IMR-90 (cell line): ENCODE results near the gene NISCH. TPM values are rescaled to one million over a fixed set of nuclear protein-coding genes. Genes with fewer than 3 reads are reported as not detected.

Experiments used
- ATAC-seq: fragments of 200-7000 bp; cut with Tn5 transposase; 2 replicates; pipeline ENCODE4 v1.9.1; 2020; ENCODE audit warnings: low read depth, mild to moderate bottlenecking, moderate library complexity
- BruUV-seq: library from RNA; stranded (reverse); fragments of 400-500 nt; replicated peaks from 2 replicates; lab custom pipeline; 2021; lab: Mats Ljungman, UMichigan
- CTCF ChIA-PET: fragments of 300-600 bp; formaldehyde crosslinking; extraction: SDS; loops from one replicate; lab custom pipeline; 2021; ENCODE audit warnings: antibody characterized with exemption; lab: Yijun Ruan, JAX
- POLR2A ChIA-PET: fragments of 300-600 bp; sonication (Branson Sonifier 250); formaldehyde crosslinking; loops from one replicate; lab custom pipeline; 2022; ENCODE audit warnings: antibody characterized with exemption; ENCODE audit not compliant: unreplicated experiment; lab: Charles Lee
- DNase-seq: peaks from one replicate; pipeline ENCODE4 v3.0.0; 2013
- H2AFZ ChIP-seq: replicated peaks from 2 replicates; pipeline ENCODE3; 2013; ENCODE audit warnings: low read length, mild to moderate bottlenecking; ENCODE audit not compliant: poor library complexity
- H2AK5ac ChIP-seq: 2 replicates; pipeline ENCODE4 v1.6.1; 2013; ENCODE audit warnings: low read depth, low read length, inconsistent platforms
- H2AK9ac ChIP-seq: replicated peaks from 2 replicates; pipeline ENCODE3; 2013; ENCODE audit warnings: mild to moderate bottlenecking, low read depth, low read length, moderate library complexity; ENCODE audit not compliant: poor library complexity
- H2BK120ac ChIP-seq: 2 replicates; pipeline ENCODE4 v1.6.1; 2013; ENCODE audit warnings: low read depth, low read length, inconsistent platforms
- H2BK15ac ChIP-seq: 3 replicates; pipeline ENCODE4 v1.6.1; 2013; ENCODE audit warnings: low read depth, low read length, inconsistent platforms
- H2BK20ac ChIP-seq: 2 replicates; pipeline ENCODE4 v1.6.1; 2013; ENCODE audit warnings: low read depth, mild to moderate bottlenecking, inconsistent platforms, low read length, moderate library complexity
- H2BK5ac ChIP-seq: 2 replicates; pipeline ENCODE4 v1.6.1; 2013; ENCODE audit warnings: mild to moderate bottlenecking, low read depth, low read length, inconsistent platforms; ENCODE audit not compliant: poor library complexity, severe bottlenecking
- H3K14ac ChIP-seq: replicated peaks from 2 replicates; pipeline ENCODE4 v1.6.1; 2013; ENCODE audit warnings: low read depth, low read length, inconsistent platforms
- H3K18ac ChIP-seq: 2 replicates; pipeline ENCODE4 v1.6.1; 2013; ENCODE audit warnings: low read depth, low read length, control low read depth
- H3K23ac ChIP-seq: 2 replicates; pipeline ENCODE4 v1.6.1; 2013; ENCODE audit warnings: low read depth, low read length, inconsistent platforms
- H3K27ac ChIP-seq: 2 replicates; pipeline ENCODE4 v1.5.1; 2013; ENCODE audit warnings: mild to moderate bottlenecking, control low read depth, low read length; ENCODE audit not compliant: insufficient read depth
- H3K27me3 ChIP-seq: 2 replicates; pipeline ENCODE4 v1.6.1; 2013; ENCODE audit warnings: low read length; ENCODE audit not compliant: control insufficient read depth, insufficient read depth
- H3K36me3 ChIP-seq: 2 replicates; pipeline ENCODE4 v1.6.1; 2013; ENCODE audit warnings: low read length, mixed read lengths; ENCODE audit not compliant: control insufficient read depth, insufficient read depth
- H3K4ac ChIP-seq: 2 replicates; pipeline ENCODE4 v1.6.1; 2013; ENCODE audit warnings: low read depth, low read length, inconsistent platforms
- H3K4me1 ChIP-seq: 2 replicates; pipeline ENCODE4 v1.6.1; 2013; ENCODE audit warnings: low read length, mixed read lengths; ENCODE audit not compliant: control insufficient read depth, insufficient read depth
- H3K4me2 ChIP-seq: 2 replicates; pipeline ENCODE4 v1.6.1; 2013; ENCODE audit warnings: low read depth, mild to moderate bottlenecking, control low read depth, low read length, moderate library complexity
- H3K4me3 ChIP-seq: 2 replicates; pipeline ENCODE4 v1.5.1; 2013; ENCODE audit warnings: low read depth, mild to moderate bottlenecking, control low read depth, low read length, moderate library complexity; ENCODE audit not compliant: insufficient read depth
- H3K56ac ChIP-seq: 2 replicates; pipeline ENCODE4 v1.6.1; 2013; ENCODE audit warnings: low read length, inconsistent platforms; ENCODE audit not compliant: insufficient read depth; ENCODE audit errors: extremely low read depth
- H3K79me1 ChIP-seq, 2 experiments: 2 replicates each; pipeline ENCODE4 v1.6.1; 2013; ENCODE audit warnings: low read length in 2 of 2, inconsistent platforms in 1 of 2, low read depth in 1 of 2
- H3K9ac ChIP-seq: 2 replicates; pipeline ENCODE4 v1.6.1; 2013; ENCODE audit warnings: low read depth, low read length, control low read depth
- H3K9me1 ChIP-seq: 2 replicates; pipeline ENCODE4 v1.6.1; 2013; ENCODE audit warnings: low read length, inconsistent platforms; ENCODE audit not compliant: insufficient read depth
- H3K9me3 ChIP-seq: 2 replicates; pipeline ENCODE4 v1.6.1; 2013; ENCODE audit warnings: low read length; ENCODE audit not compliant: control insufficient read depth, insufficient read depth
- H4K20me1 ChIP-seq: 2 replicates; pipeline ENCODE4 v1.6.1; 2013; ENCODE audit warnings: low read length, inconsistent platforms; ENCODE audit not compliant: insufficient read depth
- H4K5ac ChIP-seq: 2 replicates; pipeline ENCODE4 v1.6.1; 2013; ENCODE audit warnings: mild to moderate bottlenecking, low read depth, low read length, control low read depth
- H4K8ac ChIP-seq, 2 experiments: 2 replicates each; pipeline ENCODE4 v1.6.1; 2013; ENCODE audit warnings: low read depth in 2 of 2, low read length in 2 of 2, control low read depth in 1 of 2, inconsistent platforms in 1 of 2
- H4K91ac ChIP-seq: 2 replicates; pipeline ENCODE4 v1.6.1; 2013; ENCODE audit warnings: low read depth, low read length, inconsistent platforms; ENCODE audit not compliant: insufficient read depth
- USF2 ChIP-seq: fragments of 150-350 bp; IDR thresholded peaks from 2 replicates; pipeline ENCODE4 v1.6.1; 2017; ENCODE audit warnings: mild to moderate bottlenecking, antibody characterized with exemption, low read length, low read depth
- WGBS, 2 experiments: methylation state at CpG; one replicate each; pipeline versions ENCODE4 v1.1.5 to v1.1.7; 2013; ENCODE audit warnings: missing lambda C conversion rate in 2 of 2; ENCODE audit not compliant: insufficient read length in 1 of 2; ENCODE audit errors: extremely low coverage in 2 of 2; 5-methylcytosine and 5-hydroxymethylcytosine counted together
- dilution Hi-C: fragments of 300-500 bp; cut with HindIII; formaldehyde crosslinking; loops from one replicate; pipeline ENCODE4 v1.14.3; 2018; ENCODE audit warnings: low sequenced_read_pairs; ENCODE audit not compliant: unreplicated experiment
- in situ Hi-C: fragments of 300-500 bp; cut with MboI; formaldehyde crosslinking; loops from 3 replicates; pipeline ENCODE4 v1.14.3; 2019; ENCODE audit warnings: low sequenced_read_pairs, inconsistent platforms, mixed read lengths
- intact Hi-C: fragments of 100-400 bp; cut with micrococcal nuclease; formaldehyde crosslinking; loops from 2 replicates; pipeline ENCODE4 v1.10.0; 2022
- polyA plus RNA-seq, 3 experiments: library from polyadenylated mRNA; depleted of rRNA; stranded (reverse); fragments of >200 nt; gene quantifications; 2 replicates each; pipeline ENCODE4 v1.2.3, GENCODE V29; 2012; ENCODE audit warnings: low replicate concordance in 1 of 3
- total RNA-seq: library from RNA; depleted of rRNA; stranded (reverse); fragments of >200 nt; gene quantifications from 2 replicates; pipeline ENCODE4 v1.2.3, GENCODE V29; 2012

Gene NISCH
- total and polyA plus RNA-seq, 2 of the 4 experiments (the other 2 are of a cell fraction) = 36.9 to 86.0 TPM

GRCh38 chr3:52458031-52458760, 2.8 kb downstream of the NISCH start:
- H3K9me3 ChIP-seq = no peaks in the 10 kb centered on the region
- dilution Hi-C loops (no loop called here), intact Hi-C loops (no loop called here), in situ Hi-C loops (no loop called here)
- no peak for TF ChIP-seq USF2
- H3K27ac ChIP-seq = no peak overlapping the region
- no peak overlapping the region for H2AK5ac ChIP-seq
- no peak overlapping the region for H3K4me3 ChIP-seq
- H2AK9ac ChIP-seq = no peak overlapping the region
- peaks cover 37 to 65% of the 10 kb centered on the region in 2 experiments for H3K79me1 ChIP-seq
- H3K18ac ChIP-seq = no peak overlapping the region
- BruUV-seq = no TSS peak
- H3K56ac ChIP-seq = no peak overlapping the region
- no peak overlapping the region for H2BK15ac ChIP-seq
- ChIA-PET CTCF (no interaction called here), POLR2A (no interaction called here)
- H3K4ac ChIP-seq = no peak overlapping the region
- H2BK120ac ChIP-seq = no peak overlapping the region
- no peak overlapping the region for H3K23ac ChIP-seq
- H4K8ac ChIP-seq = no peak overlapping the region
- no peaks in the 10 kb centered on the region for H3K27me3 ChIP-seq
- no peak overlapping the region for H3K9ac ChIP-seq
- no peak for ATAC-seq
- no peak overlapping the region for H2BK20ac ChIP-seq
- H4K91ac ChIP-seq = no peak overlapping the region
- no peak for DNase-seq
- no CpG with 5 or more reads among the region's 6 CpGs for WGBS, 2 experiments
- no peak overlapping the region for H3K14ac ChIP-seq
- peaks cover 27% of the 10 kb centered on the region for H4K20me1 ChIP-seq
- peaks cover 15% of the 10 kb centered on the region for H3K4me1 ChIP-seq
- no peak overlapping the region for H3K4me2 ChIP-seq
- peaks cover 37% of the 10 kb centered on the region for H3K36me3 ChIP-seq
- H2AFZ ChIP-seq = no peak overlapping the region
- peaks cover 20% of the 10 kb centered on the region for H3K9me1 ChIP-seq
- no peak overlapping the region for H4K5ac ChIP-seq
- no peak overlapping the region for H2BK5ac ChIP-seq
